Measurements from ENCODE around the gene ZBTB5.

Gene ZBTB5

DNA sequence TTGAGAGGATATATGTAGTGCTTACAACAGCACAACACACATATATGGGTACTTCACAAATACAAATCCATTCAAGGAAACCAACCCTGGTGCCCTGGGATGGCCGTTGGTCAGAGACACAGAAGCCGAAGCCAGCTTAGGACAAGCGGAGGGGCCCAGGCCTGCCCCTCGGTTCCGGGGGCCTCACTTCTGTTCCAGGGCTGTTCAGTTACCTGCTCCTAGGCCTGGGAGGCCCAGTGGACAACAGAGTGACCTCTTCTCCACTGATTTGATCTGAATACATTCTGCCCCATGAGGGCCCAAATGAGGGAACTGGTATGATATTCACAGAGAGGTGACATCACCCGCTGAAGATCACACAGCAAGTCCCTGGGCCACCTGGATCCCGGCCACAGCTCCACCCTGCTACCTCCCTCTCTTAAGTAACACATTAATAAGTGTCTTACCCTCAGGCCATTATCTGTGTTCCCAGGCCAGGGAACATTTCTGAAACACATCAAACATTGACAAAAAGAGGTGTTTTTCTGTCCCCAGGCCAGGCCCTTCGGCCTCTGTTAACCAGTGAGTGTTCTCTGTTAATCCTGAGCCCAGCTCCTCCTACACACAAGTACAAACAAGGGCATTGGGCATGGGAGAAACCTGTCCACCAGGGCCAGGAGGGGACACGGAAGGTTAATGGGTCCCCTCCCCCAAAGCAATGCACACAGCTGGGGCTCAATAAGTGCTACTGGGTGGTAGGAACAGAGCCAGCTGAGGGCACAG is 47.2 kb downstream of the ZBTB5 start:
- no peak overlapping the region for H3K4me3 ChIP-seq (replicated peaks; ENCODE audit: low read depth, low read length)
- DNase-seq (ENCODE audit: extremely low read depth, low read depth) = no peak
- TF ChIP-seq, protein P1, sequence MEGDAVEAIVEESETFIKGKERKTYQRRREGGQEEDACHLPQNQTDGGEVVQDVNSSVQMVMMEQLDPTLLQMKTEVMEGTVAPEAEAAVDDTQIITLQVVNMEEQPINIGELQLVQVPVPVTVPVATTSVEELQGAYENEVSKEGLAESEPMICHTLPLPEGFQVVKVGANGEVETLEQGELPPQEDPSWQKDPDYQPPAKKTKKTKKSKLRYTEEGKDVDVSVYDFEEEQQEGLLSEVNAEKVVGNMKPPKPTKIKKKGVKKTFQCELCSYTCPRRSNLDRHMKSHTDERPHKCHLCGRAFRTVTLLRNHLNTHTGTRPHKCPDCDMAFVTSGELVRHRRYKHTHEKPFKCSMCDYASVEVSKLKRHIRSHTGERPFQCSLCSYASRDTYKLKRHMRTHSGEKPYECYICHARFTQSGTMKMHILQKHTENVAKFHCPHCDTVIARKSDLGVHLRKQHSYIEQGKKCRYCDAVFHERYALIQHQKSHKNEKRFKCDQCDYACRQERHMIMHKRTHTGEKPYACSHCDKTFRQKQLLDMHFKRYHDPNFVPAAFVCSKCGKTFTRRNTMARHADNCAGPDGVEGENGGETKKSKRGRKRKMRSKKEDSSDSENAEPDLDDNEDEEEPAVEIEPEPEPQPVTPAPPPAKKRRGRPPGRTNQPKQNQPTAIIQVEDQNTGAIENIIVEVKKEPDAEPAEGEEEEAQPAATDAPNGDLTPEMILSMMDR (IDR thresholded peaks at IDR 0.05; ENCODE audit: low read depth, low read length, missing control alignments) = no peak

DNA sequence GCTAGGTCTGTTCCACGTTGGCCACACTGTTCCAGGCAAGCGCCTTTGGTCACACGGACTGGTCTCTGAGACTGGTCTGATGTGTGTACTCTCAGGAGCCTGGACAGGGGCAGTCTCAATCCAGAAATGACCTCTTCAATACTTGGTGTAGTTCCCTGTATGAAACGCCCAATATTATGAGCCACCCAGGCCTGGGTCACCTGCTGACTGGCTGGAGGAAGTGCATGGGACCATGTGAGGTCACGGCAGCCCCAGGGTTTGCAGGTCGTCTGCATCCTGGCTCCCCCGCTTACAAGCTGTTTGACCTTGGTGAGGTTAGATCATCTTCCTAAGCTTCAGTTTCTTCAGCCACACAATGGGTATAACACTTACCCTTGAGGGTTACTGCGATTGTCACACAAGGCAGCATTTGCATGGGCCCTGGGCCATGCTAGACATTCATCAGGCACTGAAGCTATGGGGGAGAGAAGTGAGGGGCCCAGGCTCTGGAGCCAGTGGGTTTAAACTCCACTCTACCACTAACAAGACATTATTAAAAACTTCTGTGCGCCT is 47.9 kb downstream of the ZBTB5 start:
- TF ChIP-seq, protein P1 (IDR thresholded peaks at IDR 0.05; ENCODE audit: low read depth, low read length, missing control alignments) = no peak
- H3K4me3 ChIP-seq (replicated peaks; ENCODE audit: low read depth, low read length) = no peak overlapping the region
- no peak for DNase-seq (ENCODE audit: extremely low read depth, low read depth)

DNA sequence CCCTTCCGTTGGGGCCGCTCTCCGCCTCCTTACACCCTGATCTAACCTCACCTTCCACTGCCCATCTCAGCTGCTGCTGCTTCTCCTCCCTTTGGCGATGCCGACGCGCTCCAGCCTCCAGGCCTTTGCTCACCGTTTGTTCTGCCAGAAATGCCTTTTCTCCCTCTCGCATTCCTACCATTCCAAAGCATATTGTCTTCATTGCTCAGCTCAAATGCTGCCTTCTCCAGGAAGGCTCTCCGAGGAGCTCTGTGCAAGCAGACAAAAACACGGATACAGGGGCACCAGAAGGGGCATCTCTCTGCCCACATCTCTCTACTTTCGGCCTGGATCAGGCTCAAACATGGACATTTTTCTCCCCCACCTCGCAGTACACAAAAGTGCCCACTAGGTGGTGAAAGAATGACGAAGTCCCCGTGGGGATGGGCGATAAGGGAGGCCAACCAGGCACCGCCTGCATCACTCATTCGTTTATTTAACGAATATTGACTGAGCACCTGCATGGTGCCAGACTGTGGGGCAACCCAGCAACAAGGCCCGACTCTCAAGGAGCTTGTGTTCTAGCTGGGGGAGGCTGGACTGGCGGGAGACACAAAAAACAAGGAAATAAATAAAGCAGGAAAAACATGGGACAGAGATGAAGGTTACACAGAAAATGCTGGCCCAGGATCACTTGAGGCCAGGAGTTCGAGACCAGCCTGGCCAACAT is 50.1 kb downstream of the ZBTB5 start:
- H3K4me3 ChIP-seq (replicated peaks; ENCODE audit: low read depth, low read length) = no peak overlapping the region
- TF ChIP-seq, protein P1 (IDR thresholded peaks at IDR 0.05; ENCODE audit: low read depth, low read length, missing control alignments) = peak; percentile 84
- peak; percentile 39 for DNase-seq (ENCODE audit: extremely low read depth, low read depth)

GRCh38 chr9:37414503-37414943 is 50.7 kb downstream of the ZBTB5 start:
- no peak for DNase-seq (ENCODE audit: extremely low read depth, low read depth)
- TF ChIP-seq, protein P1 (IDR thresholded peaks at IDR 0.05; ENCODE audit: low read depth, low read length, missing control alignments) = no peak
- H3K4me3 ChIP-seq (replicated peaks; ENCODE audit: low read depth, low read length) = no peak overlapping the region

DNA sequence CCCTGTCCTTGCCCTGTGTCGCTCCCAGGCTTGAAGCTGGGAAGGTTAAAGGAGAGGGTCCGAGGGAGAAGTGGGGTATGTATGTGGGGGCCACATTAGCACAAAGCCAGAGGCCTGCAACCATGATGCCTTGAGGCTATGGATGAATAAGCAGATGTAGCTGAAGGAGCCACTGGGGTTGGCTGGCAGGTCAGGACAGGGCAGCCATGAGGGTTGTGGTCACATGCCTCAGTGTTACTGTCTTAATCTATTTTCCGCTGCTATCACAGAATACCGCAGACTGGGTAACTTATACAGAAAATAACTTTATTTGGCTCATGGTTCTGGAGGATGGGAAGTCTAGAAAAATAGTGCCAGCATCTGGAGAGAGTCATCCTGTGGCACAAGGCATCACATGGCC is 51.9 kb downstream of the ZBTB5 start:
- H3K4me3 ChIP-seq (replicated peaks; ENCODE audit: low read depth, low read length) = no peak overlapping the region
- no peak for DNase-seq (ENCODE audit: extremely low read depth, low read depth)

GRCh38 chr9:37412431-37413151 is 52.7 kb downstream of the ZBTB5 start:
- no peak for DNase-seq (ENCODE audit: extremely low read depth, low read depth)
- H3K4me3 ChIP-seq (replicated peaks; ENCODE audit: low read depth, low read length) = no peak overlapping the region
- TF ChIP-seq, protein P1 (IDR thresholded peaks at IDR 0.05; ENCODE audit: low read depth, low read length, missing control alignments) = no peak

More for the DNA sequence above, 51.9 kb downstream of the ZBTB5 start:
- TF ChIP-seq, protein P1 (IDR thresholded peaks at IDR 0.05; ENCODE audit: low read depth, low read length, missing control alignments) = no peak
